Raji (cell line): ENCODE data around the gene CHST9.

Experiments
- POLR2A ChIP-seq: IDR thresholded peaks from 2 replicates; pipeline ENCODE4 v1.6.1; 2011; ENCODE audit warnings: low read depth, low read length, control low read depth; ENCODE audit not compliant: insufficient read depth

CHST9 gene

GRCh38 chr18:26930630-26931029 lies 254.5 kb downstream of the CHST9 start:
- no peak for TF ChIP-seq POLR2A

- TF ChIP-seq POLR2A: no peak
These were observed 256.3 kb downstream of the CHST9 start for GRCh38 chr18:26928670-26929313.

GRCh38 chr18:26926066-26926675 lies 258.9 kb downstream of the CHST9 start:
- no peak for TF ChIP-seq POLR2A

GRCh38 chr18:26925313-26925712 lies 259.8 kb downstream of the CHST9 start:
- no peak for TF ChIP-seq POLR2A

GRCh38 chr18:26922313-26922712 lies 262.8 kb downstream of the CHST9 start:
- no peak for TF ChIP-seq POLR2A

GRCh38 chr18:26920644-26921043 lies 264.5 kb downstream of the CHST9 start:
- no peak for TF ChIP-seq POLR2A

- TF ChIP-seq POLR2A: no peak
These were observed 265.5 kb downstream of the CHST9 start for GRCh38 chr18:26919627-26920026.

- TF ChIP-seq POLR2A: no peak
These were observed 265.9 kb downstream of the CHST9 start for GRCh38 chr18:26919201-26919600.

- TF ChIP-seq POLR2A: no peak
These were observed 273.3 kb downstream of the CHST9 start for GRCh38 chr18:26911840-26912239.

GRCh38 chr18:26909599-26910290 lies 275.4 kb downstream of the CHST9 start:
- no peak for TF ChIP-seq POLR2A

- TF ChIP-seq POLR2A: no peak
These were observed 276.2 kb downstream of the CHST9 start for GRCh38 chr18:26908906-26909305.

- no peak for TF ChIP-seq POLR2A
These were observed 282.8 kb downstream of the CHST9 start for GRCh38 chr18:26902291-26902690.

- no peak for TF ChIP-seq POLR2A
These were observed 284.1 kb downstream of the CHST9 start for GRCh38 chr18:26901020-26901419.

GRCh38 chr18:26894426-26894825 lies 290.7 kb downstream of the CHST9 start:
- no peak for TF ChIP-seq POLR2A

- TF ChIP-seq POLR2A: no peak
These were observed 291.1 kb downstream of the CHST9 start for GRCh38 chr18:26893996-26894395.

- no peak for TF ChIP-seq POLR2A
These were observed 296.8 kb downstream of the CHST9 start for GRCh38 chr18:26888259-26888658.
